Activated T-helper 9 cell treated with anti-CD3 and anti-CD28 coated beads, Interleukin-2, amount 50 U/mL, for 16 hours (primary cell): ENCODE results near the gene ZNF607.
"Not testable (repeated sequence)": the region's sequence is repeated elsewhere in the genome, so short reads cannot be mapped to it uniquely, and the experiment has no call there.

Experiments
- DNase-seq: peaks from one replicate; pipeline ENCODE4 v3.0.0-alpha.2; 2020; ENCODE audit warnings: low read depth

Gene ZNF607

DNA sequence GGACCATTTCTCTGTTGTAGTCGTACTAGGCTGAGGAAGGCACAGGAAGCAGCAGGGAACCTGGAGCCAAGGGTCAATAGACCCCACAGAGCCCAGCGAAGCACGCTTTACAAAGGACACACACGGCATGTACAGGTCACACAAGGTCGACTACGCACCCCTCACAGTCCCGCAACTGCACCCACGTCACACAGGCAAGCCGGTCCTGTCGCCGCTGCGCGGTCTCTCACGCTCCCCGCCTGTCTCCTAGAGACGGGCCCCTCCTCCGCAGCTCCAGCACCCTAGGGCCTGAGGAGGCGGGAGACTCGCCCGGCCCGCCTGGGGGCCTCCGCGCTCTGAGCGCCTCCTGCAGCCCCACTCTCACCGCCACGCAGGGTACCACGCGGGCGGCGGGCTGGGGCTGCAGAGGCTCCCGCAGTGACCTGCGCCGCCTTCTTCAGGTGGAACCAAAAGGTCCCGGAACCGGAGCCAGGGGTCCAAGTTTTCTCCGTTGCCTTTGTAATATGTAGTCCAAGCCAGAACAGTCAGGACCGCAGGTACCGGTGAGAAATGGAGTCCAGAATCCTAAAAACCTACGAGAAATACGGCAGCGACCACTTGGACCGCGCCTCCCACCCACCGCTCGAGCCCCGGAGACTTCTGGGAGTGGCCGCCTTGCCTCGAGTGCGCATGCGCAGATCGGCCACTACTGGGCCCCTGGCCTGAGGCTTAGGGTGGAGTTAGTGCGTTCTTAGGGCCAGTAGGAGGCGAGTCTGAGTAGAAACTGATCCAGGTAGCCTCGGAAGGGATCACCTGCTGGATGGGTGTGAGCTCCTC is at the start of gene ZNF607:
ZNF607 (minus strand) TSS at position 651 of the 816 bp plus-strand sequence. CDS start 8,143 bp downstream, outside the sequence.
- DNase-seq: peak; percentile 76

DNA sequence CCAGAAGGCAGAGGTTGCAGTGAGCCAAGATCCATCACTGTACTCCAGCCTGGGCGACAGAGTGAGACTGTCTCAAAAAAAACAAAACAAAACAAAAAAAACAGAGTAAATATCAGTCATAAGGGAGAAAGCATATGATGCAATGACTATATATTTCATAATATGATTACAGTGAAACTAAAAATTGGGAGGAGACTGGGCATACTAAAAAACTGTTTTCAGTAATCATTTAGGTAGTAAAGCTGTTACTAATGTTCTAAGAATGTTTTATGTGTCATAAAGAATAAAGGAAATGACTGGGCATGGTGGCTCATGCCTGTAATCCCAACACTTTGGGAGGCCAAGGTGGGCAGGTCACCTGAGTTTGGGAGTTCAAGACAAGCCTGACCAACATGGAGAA is 43.9 kb upstream of the ZNF607 start:
- no peak for DNase-seq

DNA sequence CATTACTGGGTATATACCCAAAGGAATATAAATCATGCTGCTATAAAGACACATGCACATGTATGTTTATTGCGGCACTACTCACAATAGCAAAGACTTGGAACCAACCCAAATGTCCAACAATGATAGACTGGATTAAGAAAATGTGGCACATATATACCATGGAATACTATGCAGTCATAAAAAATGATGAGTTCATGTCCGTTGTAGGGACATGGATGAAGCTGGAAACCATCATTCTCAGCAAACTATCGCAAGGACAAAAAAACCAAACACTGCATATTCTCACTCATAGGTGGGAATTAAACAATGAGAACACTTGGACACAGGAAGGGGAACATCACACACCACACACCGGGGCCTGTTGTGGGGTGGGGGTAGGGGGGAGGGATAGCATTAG is 38.1 kb upstream of the ZNF607 start:
- not testable (repeated sequence) for DNase-seq

DNA sequence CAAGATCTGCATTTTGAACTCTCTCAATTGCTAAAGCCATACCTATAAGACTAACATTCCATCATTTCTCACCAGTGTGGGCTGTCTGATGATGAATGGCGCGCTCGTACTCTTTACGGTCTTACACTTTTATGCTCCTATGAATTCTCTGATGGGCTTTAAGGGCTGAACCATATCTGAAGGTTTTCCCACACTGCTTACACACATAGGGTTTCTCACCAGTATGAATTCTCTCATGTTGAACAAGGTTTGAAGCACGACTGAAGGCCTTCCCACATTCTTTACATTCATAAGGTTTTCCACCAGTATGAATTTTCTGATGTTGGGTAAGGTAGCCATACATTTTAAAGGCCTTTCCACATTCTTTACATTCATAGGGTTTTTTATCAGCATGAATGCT is 18.8 kb upstream of the ZNF607 start:
- DNase-seq: no peak

DNA sequence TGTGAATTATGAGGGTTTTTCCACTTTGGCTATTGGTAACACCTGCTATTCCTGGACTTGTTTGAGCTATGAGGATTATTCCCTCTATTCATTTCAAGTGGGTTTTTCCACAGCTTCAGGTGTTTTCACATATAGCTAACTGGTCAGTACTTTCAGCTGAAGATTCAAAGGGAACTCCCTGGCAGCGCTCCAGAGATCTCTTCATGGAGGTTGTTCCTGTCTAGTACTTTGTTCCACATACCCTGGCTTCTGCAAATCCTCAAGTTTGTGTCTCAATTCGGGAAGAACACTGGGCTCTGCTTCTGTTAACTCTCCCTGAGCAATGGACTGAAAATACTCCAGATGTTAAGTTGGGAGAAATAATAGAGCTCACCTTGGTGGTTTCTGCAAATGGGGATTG is 5.6 kb upstream of the ZNF607 start:
- DNase-seq: no peak

DNA sequence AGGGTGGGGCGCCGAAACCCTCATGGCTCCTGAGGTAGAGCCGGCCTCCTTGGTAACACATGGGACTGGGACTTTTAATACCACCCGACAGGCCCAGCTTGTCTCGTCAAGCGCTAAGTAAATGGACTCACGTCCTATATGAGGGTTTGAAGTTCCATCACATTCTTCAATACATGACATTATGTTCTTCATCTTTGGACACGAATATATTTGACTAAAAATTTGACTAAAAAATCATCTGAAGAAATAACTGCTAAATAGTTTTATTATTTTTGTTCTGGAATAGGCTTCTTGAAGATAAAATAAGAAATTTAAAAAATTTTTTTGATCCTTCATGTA is 335 bp upstream of the ZNF607 start:
- DNase-seq: no peak

DNA sequence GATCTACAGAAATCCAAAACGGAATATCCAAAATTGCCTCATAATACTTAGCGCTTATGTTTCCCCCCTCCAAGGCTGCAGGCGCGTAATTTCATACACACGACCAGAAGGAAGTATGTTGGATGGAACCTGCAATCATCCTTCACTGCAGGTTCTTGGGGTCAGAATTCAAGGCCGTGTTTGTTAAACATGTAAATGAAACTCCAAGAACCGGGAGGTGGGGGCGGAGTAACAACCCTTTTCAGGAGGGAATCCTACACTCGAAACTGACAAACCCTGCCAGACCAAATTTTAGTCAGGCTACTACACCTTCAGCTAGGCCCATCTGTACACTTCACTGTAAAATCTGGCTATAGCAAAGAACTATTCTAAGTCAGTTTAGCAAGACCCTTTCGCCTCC is 1.3 kb downstream of the ZNF607 start:
- no peak for DNase-seq

DNA sequence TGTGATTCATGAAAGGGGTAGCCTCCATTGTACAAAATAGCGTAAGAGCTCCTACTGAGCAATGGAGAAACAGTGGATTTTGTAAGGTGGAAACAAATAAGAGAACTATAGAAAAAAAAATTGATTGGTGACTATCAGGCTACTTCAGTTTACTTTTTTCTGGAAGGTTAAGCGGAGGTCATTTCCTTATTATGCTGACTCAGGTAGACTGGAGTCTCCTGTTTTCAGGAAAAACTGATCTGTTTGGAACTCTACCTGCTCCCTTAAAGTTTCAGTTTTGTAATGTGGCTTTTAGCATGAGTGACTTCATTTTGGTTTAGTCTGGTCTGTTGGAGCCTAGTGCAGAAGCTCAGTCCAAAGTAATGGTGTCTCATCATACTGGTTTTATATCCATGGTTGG is 3.4 kb downstream of the ZNF607 start:
- DNase-seq: no peak

DNA sequence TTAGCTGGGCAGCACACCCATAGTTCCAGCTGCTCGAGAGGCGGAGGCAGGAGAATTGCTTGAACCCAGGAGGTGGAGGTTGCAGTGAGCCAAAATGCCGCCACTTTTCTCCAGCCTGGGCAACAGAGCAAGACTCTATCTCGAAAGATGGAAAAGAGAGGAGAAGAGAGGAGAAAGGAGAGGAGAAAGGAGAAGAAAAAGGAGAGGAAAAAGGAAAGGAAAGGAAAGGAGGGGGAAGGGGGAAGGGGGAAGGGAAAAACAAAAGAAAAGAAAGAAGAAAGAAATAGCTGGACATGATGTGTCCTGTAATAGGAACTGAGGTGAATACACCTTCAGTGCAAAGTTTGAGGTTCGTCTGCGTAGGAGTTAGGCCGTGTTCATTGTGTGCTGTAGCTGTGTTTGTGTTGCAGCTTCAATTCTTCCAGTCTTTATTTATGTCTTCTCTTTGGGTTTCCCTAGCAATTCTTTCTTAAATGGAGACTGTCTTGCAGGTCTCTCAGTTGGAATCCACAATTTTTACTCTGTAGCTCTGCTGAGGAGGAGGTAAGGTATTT is 13.4 kb downstream of the ZNF607 start:
- no peak for DNase-seq

DNA sequence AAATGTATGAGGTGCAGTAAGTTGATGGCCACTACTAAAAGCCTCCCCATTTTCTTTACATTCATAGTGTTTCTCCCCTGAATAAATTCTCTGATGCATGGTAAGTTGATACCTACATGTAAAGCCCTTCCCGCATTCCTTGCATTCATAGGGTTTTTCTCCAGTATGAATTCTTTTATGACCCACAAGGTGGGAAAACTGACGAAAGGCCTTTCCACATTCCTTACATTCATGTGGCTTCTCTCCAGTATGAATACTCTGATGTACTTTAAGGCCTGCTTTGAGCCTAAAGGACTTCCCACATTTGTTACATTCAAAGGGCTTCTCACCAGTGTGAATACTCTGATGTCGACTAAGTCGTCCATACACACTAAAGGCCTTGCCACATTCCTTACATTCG is 20.5 kb downstream of the ZNF607 start:
- DNase-seq: no peak

DNA sequence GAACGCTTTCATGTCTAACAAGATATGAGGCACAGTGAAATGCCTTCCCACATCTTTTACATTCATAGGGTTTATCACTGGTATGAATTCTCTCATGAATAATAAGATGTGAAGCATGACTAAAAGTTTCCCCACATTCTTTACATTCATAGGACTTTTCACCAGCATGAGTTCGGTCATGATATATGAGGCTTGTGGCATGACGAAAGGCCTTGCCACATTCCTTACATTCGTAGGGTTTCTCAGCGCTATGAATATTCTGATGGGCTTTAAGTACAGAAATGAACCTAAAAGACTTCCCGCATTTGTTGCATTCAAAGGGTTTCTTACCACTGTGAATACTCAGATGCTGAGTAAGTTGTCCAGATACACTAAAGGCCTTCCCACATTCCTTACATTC is 21.3 kb downstream of the ZNF607 start:
- no peak for DNase-seq

DNA sequence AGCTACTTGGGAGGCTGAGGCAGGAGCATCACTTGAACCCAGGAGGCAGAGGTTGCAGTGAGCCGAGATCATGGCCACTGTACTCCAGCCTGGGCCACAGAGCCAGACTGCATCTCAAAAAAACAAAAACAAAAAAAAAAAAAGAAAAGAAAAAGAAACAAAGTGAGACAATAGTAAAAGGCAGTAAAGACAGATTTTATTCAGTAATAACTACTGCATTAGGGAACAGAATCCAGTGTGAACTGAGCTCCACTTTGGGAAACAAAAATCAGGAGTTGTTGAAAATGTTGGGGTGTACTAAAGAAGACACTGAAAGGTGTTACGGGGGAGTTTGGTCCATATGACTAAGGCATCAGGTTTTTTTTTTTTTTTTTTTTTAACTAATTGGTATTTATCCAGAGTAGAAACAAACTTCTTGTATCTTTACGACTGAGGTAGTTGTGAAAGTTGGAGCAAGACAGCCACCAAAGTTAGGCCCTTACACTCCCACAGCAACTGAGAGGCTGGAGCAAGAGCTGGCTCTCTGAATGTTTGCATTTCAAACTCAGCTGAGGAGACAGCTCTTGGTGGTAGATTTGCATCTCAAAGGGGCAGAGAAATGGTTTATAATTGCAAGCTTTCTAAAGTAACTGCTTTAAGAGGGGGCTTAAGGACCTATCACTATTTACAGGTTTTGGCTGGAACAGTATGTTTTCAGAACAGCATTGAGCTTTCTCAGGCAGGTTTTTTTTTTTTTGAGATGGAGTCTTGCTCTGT is 24.2 kb downstream of the ZNF607 start:
- no peak for DNase-seq

DNA sequence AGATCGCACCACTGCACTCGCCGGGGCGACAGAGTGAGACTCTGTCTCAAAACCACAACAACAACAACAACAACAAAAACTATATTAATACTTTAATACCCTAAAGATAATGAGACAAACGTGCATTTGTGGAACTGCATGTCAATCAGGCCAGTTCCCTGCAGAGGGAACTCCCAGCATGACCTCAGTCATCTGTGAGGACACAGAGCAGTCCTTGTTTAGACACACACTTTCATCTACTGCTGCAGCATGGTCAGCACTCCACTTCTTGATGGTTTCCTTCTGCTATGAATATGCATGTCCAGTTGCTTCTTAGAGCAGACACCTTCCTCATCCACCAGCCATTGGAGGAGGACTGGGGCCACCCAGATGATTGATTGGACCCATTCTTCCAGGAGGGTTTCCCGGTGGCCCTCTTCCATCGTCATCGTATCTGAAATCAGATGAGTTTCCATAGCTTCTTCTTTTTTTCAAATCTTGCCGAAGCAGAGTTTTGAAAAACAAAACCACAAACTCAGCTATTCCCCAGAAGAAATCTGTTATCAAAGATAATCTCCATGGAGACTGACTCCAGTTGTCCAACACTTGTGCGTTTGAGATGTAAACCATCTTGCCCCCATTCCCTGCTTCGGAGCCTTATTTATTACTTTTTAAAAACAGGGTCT is 26.5 kb downstream of the ZNF607 start:
- no peak for DNase-seq

DNA sequence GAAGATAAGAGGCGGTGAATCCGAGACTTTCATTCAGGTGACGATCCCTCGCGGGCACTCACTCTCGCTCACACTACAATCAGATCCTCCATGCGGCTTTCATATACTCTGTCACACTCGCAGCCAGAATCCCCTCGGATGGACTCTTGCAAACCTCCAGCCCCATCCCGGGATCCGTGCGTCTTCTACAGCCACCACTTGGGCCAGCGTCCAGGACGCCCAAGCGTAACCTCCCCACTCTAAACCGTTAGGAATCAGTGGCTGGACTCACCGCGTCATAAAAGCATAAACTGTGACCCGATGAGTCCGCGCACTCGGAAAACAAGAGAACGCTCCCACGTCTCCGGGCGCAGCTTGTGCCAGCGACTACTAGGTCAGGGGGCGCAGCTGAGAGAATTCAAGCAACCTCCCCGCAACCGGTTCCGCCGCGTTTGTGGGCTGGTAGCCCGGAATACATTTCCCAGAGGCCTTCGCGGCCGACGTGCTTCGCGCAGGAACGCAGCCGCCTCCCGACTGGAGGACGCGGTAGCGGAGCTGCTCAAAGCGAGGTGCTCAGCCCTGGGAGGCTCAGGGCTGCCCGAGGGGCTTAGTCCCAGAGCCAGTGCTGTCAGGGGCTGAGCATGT is 27.6 kb downstream of the ZNF607 start:
- peak; percentile 61 for DNase-seq

DNA sequence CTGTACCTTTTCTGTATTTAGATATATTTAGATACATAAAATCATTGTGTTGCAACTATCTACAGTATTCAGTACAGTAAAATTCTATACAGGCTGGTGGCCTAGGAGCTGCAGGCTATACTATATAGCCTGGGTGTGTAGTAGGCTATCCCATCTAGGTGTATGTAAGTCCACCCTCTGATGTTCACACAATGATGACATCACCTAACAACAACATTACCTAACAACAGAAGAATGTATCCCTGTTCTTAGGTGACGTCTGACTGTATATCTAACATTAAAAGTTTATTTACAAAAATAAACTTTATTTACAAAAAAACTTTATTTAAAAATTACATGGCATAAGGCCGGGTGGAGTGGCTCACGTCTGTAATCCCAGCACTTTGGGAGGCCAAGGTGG is 36.0 kb downstream of the ZNF607 start:
- no peak for DNase-seq

DNA sequence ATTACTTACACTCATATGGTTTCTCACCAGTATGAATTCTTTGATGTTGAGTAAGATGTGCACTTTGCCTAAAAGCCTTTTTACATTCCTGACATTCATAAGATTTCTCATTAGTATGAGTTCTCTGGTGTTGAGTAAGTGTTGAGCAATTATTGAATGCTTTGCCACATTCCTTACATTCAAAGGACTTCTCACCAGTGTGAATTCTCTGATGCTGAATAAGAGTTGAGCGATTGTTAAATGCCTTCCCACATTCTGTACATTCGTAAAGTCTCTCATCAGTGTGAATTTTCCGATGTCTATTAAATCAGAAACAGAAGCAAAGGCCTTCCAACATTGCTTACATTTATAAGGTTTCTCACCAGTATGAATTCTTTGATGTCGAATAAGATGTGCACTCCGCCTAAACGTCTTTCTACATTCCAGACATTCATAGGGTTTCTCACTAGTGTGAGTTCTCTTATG is 50.1 kb downstream of the ZNF607 start:
- DNase-seq: no peak

DNA sequence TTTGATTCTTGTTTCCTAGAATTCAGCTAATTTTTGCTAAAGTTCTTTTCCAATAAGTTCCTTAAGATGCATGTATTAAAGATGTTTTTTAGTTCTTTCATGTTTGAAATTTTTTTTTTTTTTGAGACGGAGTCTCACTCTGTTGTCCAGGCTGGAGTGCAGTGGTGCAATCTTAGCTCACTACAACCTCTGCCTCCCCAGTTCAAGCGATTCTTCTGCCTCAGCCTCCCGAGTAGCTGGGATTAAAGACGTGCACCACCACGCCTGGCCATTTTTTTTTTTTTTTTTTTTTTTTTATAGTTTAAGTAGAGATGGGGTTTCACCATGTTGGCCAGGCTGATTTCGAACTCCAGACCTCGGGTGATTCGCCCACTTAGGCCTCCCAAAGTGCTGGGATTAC is 62.4 kb downstream of the ZNF607 start:
- DNase-seq: not testable (repeated sequence)

DNA sequence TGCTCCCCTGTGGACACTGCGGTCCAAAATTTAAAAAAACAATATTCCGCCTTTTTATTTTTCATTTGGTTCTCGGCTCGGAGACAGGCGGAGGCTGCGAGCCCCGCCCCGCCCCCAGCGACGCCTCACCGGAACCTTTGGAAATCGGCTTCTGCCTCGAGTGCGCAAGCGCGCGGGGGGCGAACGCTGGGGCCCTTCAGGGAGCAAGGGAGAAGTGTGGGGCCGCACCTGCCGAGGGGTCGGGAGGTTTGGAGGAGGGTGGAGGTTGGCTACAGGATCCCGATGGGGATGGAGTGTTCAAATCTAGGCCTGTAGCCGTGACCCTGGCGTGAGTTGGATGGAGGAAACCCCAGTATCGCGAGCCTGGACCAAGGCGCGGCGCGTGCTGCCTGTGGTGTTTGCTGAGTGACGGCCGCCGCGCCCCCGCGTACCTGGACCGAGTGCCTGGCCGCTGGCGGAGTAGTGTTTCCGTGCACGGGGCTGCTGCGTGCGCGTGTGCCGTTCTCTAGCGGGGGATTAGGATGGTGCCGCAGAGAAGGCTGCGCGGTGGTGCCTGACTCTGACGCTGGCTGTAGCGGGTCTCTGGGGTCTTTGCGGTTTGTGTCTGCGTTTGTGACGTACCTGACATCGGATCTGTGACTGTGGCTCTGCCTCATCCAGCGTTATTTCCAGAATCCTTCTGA is 63.7 kb downstream of the ZNF607 start:
- peak; percentile 72 for DNase-seq

DNA sequence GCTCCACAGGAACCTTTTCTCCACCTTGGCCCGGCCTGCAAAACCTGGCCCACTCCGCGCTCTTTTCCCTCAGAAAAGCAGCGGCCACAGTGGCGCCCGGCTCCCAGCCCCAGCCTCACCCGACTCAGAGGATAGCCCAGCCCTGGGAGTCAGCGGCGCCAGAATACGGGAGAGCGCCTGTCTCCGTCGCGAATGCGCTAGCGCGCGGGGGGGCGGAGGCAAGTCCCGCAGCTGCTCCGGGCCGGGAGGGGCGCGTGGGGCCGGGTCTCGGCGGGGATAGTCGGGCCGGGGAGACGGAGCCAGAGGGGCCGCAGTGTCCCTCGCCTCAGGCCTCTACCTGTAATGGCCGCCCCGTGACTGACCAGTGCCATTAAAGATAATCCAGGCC is 64.3 kb downstream of the ZNF607 start, which contains the start of gene ZFP30:
ZFP30 (minus strand) TSS at position 165 of the 388 bp plus-strand sequence. CDS start 7,643 bp downstream, outside the sequence.
- peak; percentile 68 for DNase-seq

DNA sequence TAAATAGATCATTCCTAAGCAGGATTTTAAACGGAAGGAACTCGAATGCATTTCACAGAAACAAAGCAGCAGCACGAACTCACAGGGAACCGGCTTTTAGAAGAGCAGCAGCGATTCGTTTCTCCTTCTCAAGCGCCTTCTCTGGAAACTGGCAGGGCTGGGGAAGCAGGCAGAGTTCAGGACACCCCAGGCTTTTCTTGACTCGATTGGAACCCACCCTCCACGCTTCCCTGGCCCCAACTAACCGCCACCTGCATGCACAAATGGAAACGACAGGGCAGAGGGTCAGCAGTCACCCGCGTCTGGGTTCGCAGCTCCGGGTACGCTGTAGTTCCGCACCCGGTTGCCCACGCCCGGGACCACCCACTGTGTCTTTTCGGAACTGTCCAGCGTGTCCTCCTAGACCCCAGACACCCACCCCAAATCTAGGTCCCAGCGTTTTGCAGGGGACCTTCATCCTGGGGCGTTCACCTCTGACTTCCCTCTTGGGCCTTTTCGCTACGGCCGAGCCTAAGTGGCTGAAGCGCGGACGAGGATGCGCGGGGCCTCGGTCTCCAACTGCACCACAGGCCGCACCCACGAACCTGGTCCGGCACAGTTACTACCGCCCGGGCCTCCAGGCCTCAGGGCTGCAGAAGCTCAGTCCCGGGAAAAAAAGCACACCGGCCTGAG is 64.8 kb downstream of the ZNF607 start:
- DNase-seq: no peak

DNA sequence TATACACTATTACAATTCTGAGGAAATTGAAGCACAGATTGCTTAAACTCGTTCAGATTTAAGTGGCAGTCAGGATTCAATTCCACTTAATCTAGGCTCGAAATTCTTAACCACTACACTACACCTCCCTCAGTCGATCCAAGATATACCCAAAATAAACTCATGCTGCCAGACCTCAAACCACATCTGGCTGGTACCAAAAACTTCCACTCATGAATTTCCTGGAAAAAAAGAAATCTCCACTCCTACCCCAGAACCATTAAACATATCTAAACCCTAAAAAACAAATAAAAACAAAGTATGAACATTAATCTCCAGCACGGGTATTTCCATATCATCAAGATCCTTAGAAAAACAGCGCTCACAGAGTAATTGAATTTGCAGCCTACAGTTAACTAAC is 65.4 kb downstream of the ZNF607 start:
- no peak for DNase-seq
